HL-60 (cell line): ENCODE results near the gene A1CF.

Experiments
- DNase-seq, 2 experiments: peaks; one replicate each; pipeline ENCODE4 v3.0.0-alpha.2; 2010 to 2020; ENCODE audit warnings: low read depth in 1 of 2, low spot score in 1 of 2
- H3K27ac ChIP-seq: fragments of 250-450 bp; sonication (Bioruptor Pico); replicated peaks from 2 replicates; pipeline ENCODE4 v1.5.1; 2020; ENCODE audit warnings: mild to moderate bottlenecking, moderate library complexity
- H3K27me3 ChIP-seq: fragments of 250-450 bp; sonication (Bioruptor Pico); 2 replicates; pipeline ENCODE4 v1.5.1; 2021; ENCODE audit warnings: mild to moderate bottlenecking, moderate library complexity; ENCODE audit not compliant: insufficient read depth, poor library complexity, severe bottlenecking
- H3K4me3 ChIP-seq: replicated peaks from 2 replicates; pipeline ENCODE4 v1.5.1; 2011; ENCODE audit warnings: mild to moderate bottlenecking, control low read depth, low read length; ENCODE audit not compliant: insufficient read depth
- GABPA ChIP-seq: IDR thresholded peaks from 2 replicates; pipeline ENCODE4 v1.6.1; 2012; ENCODE audit warnings: low read depth
- POLR2AphosphoS5 ChIP-seq: IDR thresholded peaks from 2 replicates; pipeline ENCODE4 v1.6.1; 2012; ENCODE audit warnings: low read depth
- REST ChIP-seq: IDR thresholded peaks from 2 replicates; pipeline ENCODE4 v1.6.1; 2012; ENCODE audit warnings: low read depth; ENCODE audit not compliant: insufficient replicate concordance
- SPI1 ChIP-seq: IDR thresholded peaks from 2 replicates; pipeline ENCODE4 v1.6.1; 2012; ENCODE audit warnings: low read depth, mild to moderate bottlenecking, borderline replicate concordance
- TF ChIP-seq, protein P1 (sequence below): IDR thresholded peaks from one replicate; pipeline ENCODE4 v1.5.1; 2011; ENCODE audit warnings: low read length, control low read depth, inconsistent platforms; ENCODE audit not compliant: insufficient read depth

Gene A1CF

GRCh38 chr10:50874723-50875122 lies 10.7 kb downstream of the A1CF start:
- H3K27me3 ChIP-seq, result no peaks in the 10 kb centered on the region
- TF ChIP-seq SPI1, result no peak
- no peak for DNase-seq
- H3K27ac ChIP-seq, result no peak overlapping the region
- no peak overlapping the region for H3K4me3 ChIP-seq

DNA sequence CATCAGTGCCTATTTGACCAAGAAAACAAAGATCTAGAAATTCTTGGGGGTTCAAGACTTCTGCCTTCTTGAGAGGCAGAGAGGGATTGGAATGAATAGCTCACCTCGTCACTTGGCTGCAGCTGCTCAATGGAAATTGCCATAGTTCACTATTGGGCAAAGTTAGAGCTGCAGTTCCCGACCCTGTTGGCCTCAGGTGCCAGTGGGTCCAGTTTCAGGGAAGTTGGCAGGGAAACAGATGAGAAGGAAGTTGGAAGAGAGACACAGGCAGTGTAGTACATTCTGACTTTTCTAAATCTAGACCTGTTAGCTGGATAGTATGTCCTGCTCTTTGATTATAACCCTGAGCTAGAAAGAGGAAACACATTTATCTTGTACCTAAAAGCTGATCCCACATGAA lies 19.1 kb downstream of the A1CF start:
- Histone ChIP-seq H3K27me3 (peaks cover 2% of the 10 kb centered on the region), H3K4me3 (no peak overlapping the region), H3K27ac (no peak overlapping the region)
- DNase-seq, result no peak
- TF ChIP-seq REST (no peak), SPI1 (no peak), GABPA (no peak), POLR2AphosphoS5 (no peak)
- TF ChIP-seq, protein P1, sequence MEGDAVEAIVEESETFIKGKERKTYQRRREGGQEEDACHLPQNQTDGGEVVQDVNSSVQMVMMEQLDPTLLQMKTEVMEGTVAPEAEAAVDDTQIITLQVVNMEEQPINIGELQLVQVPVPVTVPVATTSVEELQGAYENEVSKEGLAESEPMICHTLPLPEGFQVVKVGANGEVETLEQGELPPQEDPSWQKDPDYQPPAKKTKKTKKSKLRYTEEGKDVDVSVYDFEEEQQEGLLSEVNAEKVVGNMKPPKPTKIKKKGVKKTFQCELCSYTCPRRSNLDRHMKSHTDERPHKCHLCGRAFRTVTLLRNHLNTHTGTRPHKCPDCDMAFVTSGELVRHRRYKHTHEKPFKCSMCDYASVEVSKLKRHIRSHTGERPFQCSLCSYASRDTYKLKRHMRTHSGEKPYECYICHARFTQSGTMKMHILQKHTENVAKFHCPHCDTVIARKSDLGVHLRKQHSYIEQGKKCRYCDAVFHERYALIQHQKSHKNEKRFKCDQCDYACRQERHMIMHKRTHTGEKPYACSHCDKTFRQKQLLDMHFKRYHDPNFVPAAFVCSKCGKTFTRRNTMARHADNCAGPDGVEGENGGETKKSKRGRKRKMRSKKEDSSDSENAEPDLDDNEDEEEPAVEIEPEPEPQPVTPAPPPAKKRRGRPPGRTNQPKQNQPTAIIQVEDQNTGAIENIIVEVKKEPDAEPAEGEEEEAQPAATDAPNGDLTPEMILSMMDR, result no peak

DNA sequence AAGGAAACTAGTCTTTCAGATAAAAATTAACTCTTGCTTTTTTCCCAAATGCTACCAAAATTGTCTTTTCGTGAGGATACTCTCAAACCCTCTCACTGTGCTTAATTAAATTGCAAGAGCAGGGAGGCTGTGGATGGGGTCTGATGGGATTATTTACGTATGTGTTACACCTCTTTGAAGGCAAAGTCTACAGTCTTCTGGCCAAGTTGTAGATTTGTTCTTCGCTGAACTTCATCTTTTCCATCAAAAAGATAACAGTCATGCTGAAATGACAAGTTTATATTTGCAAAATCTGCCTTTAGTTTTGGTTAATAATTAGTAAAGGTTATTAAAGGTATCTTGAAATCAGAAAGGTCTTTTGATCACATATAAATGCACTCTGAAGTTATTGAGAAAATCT lies 22.7 kb downstream of the A1CF start:
- no peak overlapping the region for H3K4me3 ChIP-seq
- no peak for DNase-seq
- H3K27ac ChIP-seq, result no peak overlapping the region
- no peak for TF ChIP-seq SPI1
- TF ChIP-seq POLR2AphosphoS5, result no peak
- TF ChIP-seq, protein P1, result no peak
- no peak for TF ChIP-seq GABPA
- no peak for TF ChIP-seq REST
- peaks cover 2% of the 10 kb centered on the region for H3K27me3 ChIP-seq

DNA sequence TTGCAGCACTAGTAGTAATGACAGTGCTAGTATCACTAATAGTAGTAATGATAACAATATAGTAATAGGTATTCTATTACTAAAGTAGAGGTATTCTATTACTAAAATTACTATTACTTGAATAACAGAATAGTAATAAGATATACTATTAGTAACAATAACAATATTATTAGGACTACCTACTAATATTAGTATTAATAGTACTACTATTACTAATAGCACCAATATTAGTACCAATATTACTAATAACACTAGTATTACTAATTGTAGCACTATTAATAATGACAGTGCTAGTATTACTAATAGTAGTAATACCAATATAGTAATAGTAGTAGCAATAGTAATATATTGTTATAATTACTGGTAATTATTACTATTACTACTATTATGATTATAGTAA lies 24.1 kb downstream of the A1CF start:
- H3K27ac ChIP-seq, result no peak overlapping the region
- DNase-seq, result no peak
- H3K4me3 ChIP-seq, result no peak overlapping the region
- TF ChIP-seq, protein P1, result no peak
- TF ChIP-seq POLR2AphosphoS5 (no peak), REST (no peak), SPI1 (no peak), GABPA (no peak)
- peaks cover 2% of the 10 kb centered on the region for H3K27me3 ChIP-seq
